Measurements from ENCODE around the gene COX14. TPM values are rescaled to one million over a fixed set of nuclear protein-coding genes. Genes with fewer than 3 reads are reported as not detected.
"Not testable (repeated sequence)": the region's sequence is repeated elsewhere in the genome, so short reads cannot be mapped to it uniquely, and the experiment has no call there.

Gene COX14
- total RNA-seq, 8 experiments from 2014 or later: 33.3 to 101 (median 44.0) TPM

- H3K27ac ChIP-seq: no peak overlapping the region
- peak; percentile 82 to 94 (median 94) for ATAC-seq (replicated peaks in 6 of 8)
- H3K4me3 ChIP-seq: no peak overlapping the region
- 0 to 33% (median 20%) methylated on average over 1 to 2 of the region's 9 CpGs; no CpG with 5 or more reads in 6 of the 10 experiments for WGBS, 10 experiments
- peaks cover 2 to 3% of the 10 kb centered on the region in 2 donors for H3K4me1 ChIP-seq (replicated peaks in 1 of 2)
- in situ Hi-C loops (cut with MboI; ENCODE audit: low pct_unique_long_range_greater_than_20kb in 2 of 9, low sequenced_read_pairs in 9 of 9, unreplicated experiment in 9 of 9): loop anchor here in 6 of 9 experiments (10.0 to 25.0 kb wide), 4 partner anchors 100 to 213 kb away; partner anchors contain the start of genes AQP5 (in 4 of the 6), AQP2 (in 3 of the 6) and AQP6 (in 3 of the 6)
These were observed 36.9 kb upstream of the COX14 start for GRCh38 chr12:50074936-50075807.

- no peaks in the 10 kb centered on the region for H3K4me1 ChIP-seq (replicated peaks in 1 of 2)
- no peak for ATAC-seq (replicated peaks in 6 of 8)
- in situ Hi-C loops (cut with MboI; ENCODE audit: low pct_unique_long_range_greater_than_20kb in 2 of 9, low sequenced_read_pairs in 9 of 9, unreplicated experiment in 9 of 9): loop anchor here in 2 of 9 experiments (10.0 kb wide), 2 partner anchors 99 to 111 kb away; partner anchors contain the start of gene AQP5 (in 1 of the 2)
- 86 to 100% methylated on average over 1 of the region's 1 CpG; no CpG with 5 or more reads in 8 of the 10 experiments for WGBS, 10 experiments
- H3K27ac ChIP-seq: no peak overlapping the region
- H3K4me3 ChIP-seq: no peak overlapping the region
These were observed 36.2 kb upstream of the COX14 start for GRCh38 chr12:50075808-50076170.

DNA sequence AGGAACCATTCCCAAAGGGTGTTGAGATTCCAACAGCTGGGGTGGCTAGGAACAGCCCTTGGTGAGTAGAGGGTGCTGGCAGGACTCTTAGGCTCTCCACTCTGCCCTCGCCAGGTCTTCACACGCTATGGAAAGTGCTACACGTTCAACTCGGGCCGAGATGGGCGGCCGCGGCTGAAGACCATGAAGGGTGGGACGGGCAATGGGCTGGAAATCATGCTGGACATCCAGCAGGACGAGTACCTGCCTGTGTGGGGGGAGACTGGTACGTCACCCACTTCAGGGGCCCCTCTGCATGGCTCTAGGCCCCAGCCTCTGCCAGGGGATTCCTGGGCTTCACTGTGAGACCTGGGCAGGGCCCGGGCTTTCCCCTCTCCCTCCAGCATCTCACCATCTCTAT, 34.9 kb upstream of the COX14 start:
- WGBS, 10 experiments: 80 to 100% (median 85%) methylated on average over 1 to 8 of the region's 12 CpGs; no CpG with 5 or more reads in 5 of the 10 experiments
- no peak for ATAC-seq (replicated peaks in 6 of 8)
- in situ Hi-C loops (cut with MboI; ENCODE audit: low pct_unique_long_range_greater_than_20kb in 2 of 9, low sequenced_read_pairs in 9 of 9, unreplicated experiment in 9 of 9): loop anchor here in 2 of 9 experiments (10.0 kb wide), 2 partner anchors 98 to 112 kb away; partner anchors contain the start of gene AQP5 (in 1 of the 2)
- Histone ChIP-seq H3K4me1 (replicated peaks in 1 of 2) (peaks cover 0 to 6% of the 10 kb centered on the region in 2 donors), H3K27ac (no peak overlapping the region), H3K4me3 (no peak overlapping the region)

- Histone ChIP-seq H3K27ac (no peak overlapping the region), H3K4me1 (replicated peaks in 1 of 2) (peaks cover 2 to 16% of the 10 kb centered on the region in 2 donors), H3K4me3 (no peak overlapping the region)
- no peak for ATAC-seq (replicated peaks in 6 of 8)
- WGBS, 10 experiments: no CpG with 5 or more reads among the region's 10 CpGs
- in situ Hi-C loops (cut with MboI; ENCODE audit: low pct_unique_long_range_greater_than_20kb in 2 of 9, low sequenced_read_pairs in 9 of 9, unreplicated experiment in 9 of 9): loop anchor here in 2 of 9 experiments (10.0 kb wide), 2 partner anchors 97 to 113 kb away; partner anchors contain the start of gene AQP5 (in 1 of the 2)
These were observed 33.8 kb upstream of the COX14 start for GRCh38 chr12:50078281-50078680.

GRCh38 chr12:50079771-50080170, 32.3 kb upstream of the COX14 start:
- H3K4me3 ChIP-seq: no peak overlapping the region
- 80 to 92% (median 88%) methylated on average over 1 to 3 of the region's 5 CpGs; no CpG with 5 or more reads in 7 of the 10 experiments for WGBS, 10 experiments
- ATAC-seq (replicated peaks in 6 of 8): no peak
- no peak overlapping the region for H3K27ac ChIP-seq
- in situ Hi-C loops (cut with MboI; ENCODE audit: low pct_unique_long_range_greater_than_20kb in 2 of 9, low sequenced_read_pairs in 9 of 9, unreplicated experiment in 9 of 9): loop anchor here in 3 of 9 experiments (10.0 kb wide), 2 partner anchors 95 to 115 kb away; partner anchors contain the start of gene AQP5 (in 1 of the 3)
- H3K4me1 ChIP-seq (replicated peaks in 1 of 2): peaks cover 6 to 20% of the 10 kb centered on the region in 2 donors

DNA sequence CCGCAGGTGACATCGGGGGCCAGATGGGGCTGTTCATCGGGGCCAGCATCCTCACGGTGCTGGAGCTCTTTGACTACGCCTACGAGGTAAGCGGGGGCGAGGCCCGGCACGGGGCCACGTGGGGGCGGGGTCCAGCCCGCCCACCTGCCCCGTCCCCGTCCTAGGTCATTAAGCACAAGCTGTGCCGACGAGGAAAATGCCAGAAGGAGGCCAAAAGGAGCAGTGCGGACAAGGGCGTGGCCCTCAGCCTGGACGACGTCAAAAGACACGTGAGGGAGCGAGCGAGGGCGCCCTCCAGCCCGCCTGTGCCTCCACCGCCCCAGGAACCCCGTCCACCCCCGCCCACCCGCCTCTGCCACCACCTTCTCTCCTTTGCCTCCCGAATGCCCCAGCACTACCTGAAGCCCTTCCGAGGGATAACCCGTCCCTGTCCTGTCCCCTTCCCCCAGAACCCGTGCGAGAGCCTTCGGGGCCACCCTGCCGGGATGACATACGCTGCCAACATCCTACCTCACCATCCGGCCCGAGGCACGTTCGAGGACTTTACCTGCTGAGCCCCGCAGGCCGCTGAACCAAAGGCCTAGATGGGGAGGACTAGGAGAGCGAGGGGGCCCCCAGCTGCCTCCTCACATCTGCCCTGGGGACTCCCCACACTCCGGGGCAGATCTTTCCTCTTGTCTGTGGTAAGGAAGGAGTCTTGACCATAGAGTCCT, 30.8 kb upstream of the COX14 start:
- WGBS, 10 experiments: 30 to 100% (median 53%) methylated on average over 1 to 3 of the region's 46 CpGs; no CpG with 5 or more reads in 5 of the 10 experiments
- in situ Hi-C loops (cut with MboI; ENCODE audit: low pct_unique_long_range_greater_than_20kb in 2 of 9, low sequenced_read_pairs in 9 of 9, unreplicated experiment in 9 of 9): loop anchor here in 1 of 9 experiments (10.0 kb wide), 1 partner anchor 94 kb away; no protein-coding TSS in a partner anchor
- H3K4me1 ChIP-seq (replicated peaks in 1 of 2): peaks cover 8 to 24% of the 10 kb centered on the region in 2 donors

GRCh38 chr12:50082644-50083043, 29.4 kb upstream of the COX14 start:
- 60 to 100% (median 80%) methylated on average over 1 to 3 of the region's 7 CpGs; no CpG with 5 or more reads in 7 of the 10 experiments for WGBS, 10 experiments
- Histone ChIP-seq H3K4me1 (replicated peaks in 1 of 2) (peaks cover 8 to 24% of the 10 kb centered on the region in 2 donors), H3K4me3 (no peak overlapping the region), H3K27ac (no peak overlapping the region)
- in situ Hi-C loops (cut with MboI; ENCODE audit: low pct_unique_long_range_greater_than_20kb in 2 of 9, low sequenced_read_pairs in 9 of 9, unreplicated experiment in 9 of 9): loop anchor here in 1 of 9 experiments (10.0 kb wide), 1 partner anchor 92 kb away; no protein-coding TSS in a partner anchor
- ATAC-seq (replicated peaks in 6 of 8): peak in 1 of 8 experiments; percentile 27

More for the DNA sequence above, 30.8 kb upstream of the COX14 start:
- no peak overlapping the region for H3K27ac ChIP-seq
- no peak for ATAC-seq (replicated peaks in 6 of 8)
- no peak overlapping the region for H3K4me3 ChIP-seq

DNA sequence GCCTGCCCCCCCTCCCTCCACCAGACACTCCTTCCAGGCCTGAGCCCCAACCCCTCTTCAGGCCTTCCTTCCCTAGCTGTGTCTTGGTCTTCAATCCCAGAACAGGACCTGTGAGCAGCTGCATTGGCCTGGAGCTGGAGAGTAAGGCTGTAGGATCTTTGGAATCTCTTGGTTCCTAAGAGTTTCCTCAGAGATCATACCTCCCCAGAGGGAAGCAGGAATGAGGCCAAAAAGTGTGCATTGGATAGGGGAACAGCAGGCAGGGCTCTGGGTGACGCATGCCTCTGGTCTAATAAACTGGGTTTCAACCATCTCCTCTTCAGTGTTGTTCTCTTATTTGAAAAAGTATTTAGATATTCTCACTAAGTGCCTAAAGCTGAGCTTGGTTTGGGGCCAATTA, 28.7 kb upstream of the COX14 start:
- Histone ChIP-seq H3K4me3 (no peak overlapping the region), H3K27ac (no peak overlapping the region), H3K4me1 (replicated peaks in 1 of 2) (peaks cover 8 to 24% of the 10 kb centered on the region in 2 donors)
- no peak for ATAC-seq (replicated peaks in 6 of 8)
- WGBS, 10 experiments: 100% methylated on average over 1 of the region's 1 CpG; no CpG with 5 or more reads in 8 of the 10 experiments
- in situ Hi-C loops (cut with MboI; ENCODE audit: low pct_unique_long_range_greater_than_20kb in 2 of 9, low sequenced_read_pairs in 9 of 9, unreplicated experiment in 9 of 9): loop anchor here in 1 of 9 experiments (10.0 kb wide), 1 partner anchor 92 kb away; no protein-coding TSS in a partner anchor

DNA sequence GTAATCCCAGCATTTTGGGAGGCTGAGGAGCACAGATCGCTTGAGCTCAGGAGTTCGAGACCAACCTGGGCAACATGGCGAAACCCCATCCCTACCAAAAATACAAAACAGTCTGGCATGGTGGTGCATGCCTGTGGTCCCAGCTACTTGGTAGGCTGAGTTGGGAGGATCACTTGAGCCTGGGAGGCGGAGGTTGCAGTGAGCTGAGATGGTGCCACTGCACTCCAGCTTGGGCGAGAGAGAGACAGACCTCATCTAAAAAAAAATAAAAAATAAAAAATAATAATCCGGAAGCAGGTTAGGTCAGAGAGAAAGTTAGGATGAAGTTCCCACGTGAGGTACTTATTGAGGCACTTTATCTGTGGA, 27.6 kb upstream of the COX14 start:
- in situ Hi-C loops (cut with MboI; ENCODE audit: low pct_unique_long_range_greater_than_20kb in 2 of 9, low sequenced_read_pairs in 9 of 9, unreplicated experiment in 9 of 9): loop anchor here in 1 of 9 experiments (10.0 kb wide), 1 partner anchor 90 kb away; no protein-coding TSS in a partner anchor
- 0 to 100% (median 28%) methylated on average over 1 to 5 of the region's 7 CpGs; no CpG with 5 or more reads in 2 of the 10 experiments for WGBS, 10 experiments
- ATAC-seq (replicated peaks in 6 of 8): not testable (repeated sequence)
- Histone ChIP-seq H3K4me3 (peak overlapping the region; percentile 76 to 97 (median 85)), H3K4me1 (replicated peaks in 1 of 2) (peaks cover 8 to 24% of the 10 kb centered on the region in 2 donors), H3K27ac (peak overlapping the region in 1 of 2 donors; percentile 8)

- H3K4me1 ChIP-seq (replicated peaks in 1 of 2): peaks cover 8 to 24% of the 10 kb centered on the region in 2 donors
- in situ Hi-C loops (cut with MboI; ENCODE audit: low pct_unique_long_range_greater_than_20kb in 2 of 9, low sequenced_read_pairs in 9 of 9, unreplicated experiment in 9 of 9): loop anchor here in 1 of 9 experiments (10.0 kb wide), 1 partner anchor 90 kb away; no protein-coding TSS in a partner anchor
- WGBS, 10 experiments: 0 to 8% (median 0%) methylated on average over 1 to 15 of the region's 69 CpGs
- H3K4me3 ChIP-seq: peak within 1 kb of the TSS; percentile 76 to 97 (median 85)
- peak within 1 kb of the TSS; percentile 97 for H3K27ac ChIP-seq
- peak; percentile 82 to 98 (median 96) for ATAC-seq (replicated peaks in 6 of 8)
These were observed 27.0 kb upstream of the COX14 start, which contains the start of gene SMARCD1 for GRCh38 chr12:50084775-50085614. SMARCD1 (plus strand) TSS chr12:50085342; CDS start chr12:50085370, 28 bp downstream.

DNA sequence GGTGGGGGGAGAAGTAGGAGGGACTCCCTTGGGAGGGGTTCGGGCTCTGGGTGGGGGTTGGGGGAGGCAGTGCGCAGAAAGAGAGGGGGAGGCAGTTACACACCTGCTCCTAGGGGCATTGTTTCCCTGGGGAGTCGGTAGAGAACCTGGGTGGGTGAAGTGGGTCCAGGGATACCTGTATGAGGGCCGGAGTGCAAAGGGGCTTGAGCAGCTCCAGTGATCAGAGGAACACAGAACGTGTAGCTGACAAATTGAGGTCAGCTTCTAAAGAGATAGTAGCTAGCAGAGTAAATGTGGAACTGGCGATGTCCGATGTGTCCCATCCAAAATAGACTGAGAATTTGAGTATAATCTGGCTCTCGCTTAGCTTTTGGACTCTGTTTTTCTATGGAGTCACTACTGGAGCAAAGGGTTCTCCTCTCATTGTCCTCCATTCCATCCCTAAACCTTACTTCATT, 26.4 kb upstream of the COX14 start:
- 0 to 60% (median 31%) methylated on average over 1 to 4 of the region's 8 CpGs; no CpG with 5 or more reads in 4 of the 10 experiments for WGBS, 10 experiments
- ATAC-seq (replicated peaks in 6 of 8): peak in 1 of 8 experiments; percentile 3
- H3K4me3 ChIP-seq: peak overlapping the region; percentile 76 to 97 (median 85)
- H3K4me1 ChIP-seq (replicated peaks in 1 of 2): peaks cover 8 to 24% of the 10 kb centered on the region in 2 donors
- peak overlapping the region; percentile 97 for H3K27ac ChIP-seq
- in situ Hi-C loops (cut with MboI; ENCODE audit: low pct_unique_long_range_greater_than_20kb in 2 of 9, low sequenced_read_pairs in 9 of 9, unreplicated experiment in 9 of 9): loop anchor here in 1 of 9 experiments (10.0 kb wide), 1 partner anchor 89 kb away; no protein-coding TSS in a partner anchor

All from motor neuron (in vitro differentiated cells).